ENCODE data around the gene LCN6. TPM values are rescaled to one million over a fixed set of nuclear protein-coding genes. Genes with fewer than 3 reads are reported as not detected.
A peak's percentile ranks its signal among the peaks of the same experiment; 100 is the strongest.
"Not testable (repeated sequence)": the region's sequence is repeated elsewhere in the genome, so short reads cannot be mapped to it uniquely, and the experiment has no call there.

The LCN6 gene
- total RNA-seq, 2 experiments from 2014 or later = not detected

DNA sequence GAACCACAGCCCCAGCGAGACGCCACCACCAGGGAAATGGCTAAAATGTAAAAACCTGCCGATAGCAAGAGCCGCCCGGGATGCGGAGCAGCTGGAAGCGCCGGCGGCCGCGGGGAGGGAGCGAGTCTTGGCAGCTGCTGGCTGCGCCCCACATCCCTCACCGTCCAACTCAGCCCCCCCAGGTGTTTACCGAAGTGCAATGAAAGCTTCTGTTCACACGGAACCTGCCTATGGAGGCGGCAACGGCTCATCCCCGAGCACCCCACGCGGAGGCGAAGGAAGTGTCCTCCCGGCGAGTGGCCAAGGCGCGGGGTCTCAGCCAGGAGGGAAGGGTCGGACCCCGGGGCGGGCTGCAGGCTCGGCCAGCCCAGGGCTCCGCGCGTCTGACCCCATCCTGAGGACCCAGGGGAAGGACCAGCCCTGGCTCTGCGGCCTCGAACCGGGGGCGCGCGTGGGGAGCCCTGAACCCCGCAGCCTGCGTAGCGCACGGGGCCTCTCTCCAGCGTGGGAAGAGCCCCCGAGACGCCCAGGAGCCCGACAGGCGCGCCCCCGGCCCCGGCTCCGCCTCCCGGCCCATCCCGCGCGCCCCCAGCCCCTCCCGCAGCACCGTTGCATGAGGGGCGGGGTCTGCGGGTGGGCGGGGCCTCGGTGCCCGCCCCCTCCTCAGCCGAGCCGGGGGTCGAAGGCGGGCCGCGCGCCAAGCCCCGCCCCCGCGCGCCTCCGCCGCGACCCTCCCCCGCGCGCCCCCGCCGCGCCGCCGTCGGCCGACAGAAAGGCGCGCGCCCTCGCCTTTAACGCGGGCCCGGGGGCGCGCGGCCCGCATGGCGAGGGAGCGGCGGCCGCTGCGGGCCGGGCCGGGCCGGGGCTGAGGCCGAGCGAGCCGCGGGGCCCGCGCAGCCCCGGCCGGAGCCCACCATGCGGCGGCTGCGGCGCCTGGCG lies 36.3 kb downstream of the LCN6 start, which contains the start of gene DIPK1B:
DIPK1B (plus strand) TSS at position 822 of the 939 bp plus-strand sequence; CDS start at position 916, 94 bp downstream.
- peak within 1 kb of the TSS; percentile 25 for H3K4me3 Mint-ChIP-seq
- POLR2A ChIA-PET = no interaction called here

DNA sequence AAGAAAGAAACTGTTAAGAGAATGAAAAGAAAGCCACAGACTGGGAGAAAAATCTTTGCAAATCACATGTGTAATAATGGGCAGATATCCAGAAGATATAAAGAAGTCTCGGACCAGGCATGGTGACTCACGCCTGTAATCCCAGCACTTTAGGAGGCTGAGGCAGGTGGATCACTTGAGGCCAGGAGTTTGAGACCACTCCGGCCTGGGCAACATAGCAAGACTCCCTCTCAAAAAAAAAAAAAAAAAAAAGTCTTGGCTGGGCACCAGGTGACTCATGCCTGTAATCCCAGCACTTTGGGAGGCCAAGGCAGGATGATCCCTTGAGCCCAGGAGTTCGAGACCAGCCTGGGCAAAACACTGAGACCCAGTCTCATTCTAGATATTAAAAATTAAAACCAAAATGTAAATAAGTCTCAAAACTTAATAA lies 37.1 kb downstream of the LCN6 start:
- H3K27ac Mint-ChIP-seq; DNase-seq; H3K9me3 Mint-ChIP-seq; H3K4me3 Mint-ChIP-seq; POLR2A ChIA-PET; H3K4me1 Mint-ChIP-seq; H3K36me3 Mint-ChIP-seq (ENCODE audit: low read depth): not testable (repeated sequence)
- peaks cover 26% of the 10 kb centered on the region for H3K27me3 Mint-ChIP-seq
- CTCF ChIA-PET = interaction anchor here (0.7 kb wide), 1 partner anchor 82 kb away, joined by 3 read pairs; no protein-coding TSS in a partner anchor

More for the DNA sequence above, 36.3 kb downstream of the LCN6 start, which contains the start of gene DIPK1B:
- Mint-ChIP-seq H3K36me3 (ENCODE audit: low read depth) (no peaks in the 10 kb centered on the region), H3K27ac (no peak within 1 kb of the TSS), H3K4me1 (peaks cover 3% of the 10 kb centered on the region), H3K27me3 (peaks cover 26% of the 10 kb centered on the region), H3K9me3 (no peaks in the 10 kb centered on the region)
- no peak for DNase-seq
- CTCF ChIA-PET = interaction anchor here (0.6 kb wide), 1 partner anchor 13 kb away, joined by 4 read pairs; no protein-coding TSS in a partner anchor

DNA sequence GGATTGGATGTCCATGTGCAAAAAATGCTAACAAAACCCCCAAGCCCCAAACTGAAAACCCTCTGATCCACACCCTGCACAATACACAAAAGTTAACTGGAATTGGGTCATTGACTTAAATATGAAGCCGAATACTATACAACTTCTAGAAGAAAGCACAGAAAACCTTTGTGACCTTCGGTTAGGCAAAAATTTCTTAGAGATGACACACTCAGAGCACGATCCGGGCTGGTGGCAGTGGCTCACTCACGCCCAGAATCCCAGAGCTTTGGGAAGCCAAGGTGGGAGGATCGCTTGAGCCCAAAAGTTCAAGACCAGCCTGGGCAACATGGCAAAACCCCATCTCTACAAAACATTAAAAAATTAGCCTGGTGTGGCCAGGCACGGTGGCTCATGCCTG lies 37.8 kb downstream of the LCN6 start:
- ChIA-PET CTCF (interaction anchor here (0.7 kb wide), 1 partner anchor 83 kb away, joined by 3 read pairs; no protein-coding TSS in a partner anchor), POLR2A (no interaction called here)
- peaks cover 24% of the 10 kb centered on the region for H3K27me3 Mint-ChIP-seq
- no peaks in the 10 kb centered on the region for H3K36me3 Mint-ChIP-seq (ENCODE audit: low read depth)
- no peak overlapping the region for H3K27ac Mint-ChIP-seq
- DNase-seq = no peak
- no peaks in the 10 kb centered on the region for H3K9me3 Mint-ChIP-seq
- peaks cover 3% of the 10 kb centered on the region for H3K4me1 Mint-ChIP-seq
- H3K4me3 Mint-ChIP-seq = no peak overlapping the region

DNA sequence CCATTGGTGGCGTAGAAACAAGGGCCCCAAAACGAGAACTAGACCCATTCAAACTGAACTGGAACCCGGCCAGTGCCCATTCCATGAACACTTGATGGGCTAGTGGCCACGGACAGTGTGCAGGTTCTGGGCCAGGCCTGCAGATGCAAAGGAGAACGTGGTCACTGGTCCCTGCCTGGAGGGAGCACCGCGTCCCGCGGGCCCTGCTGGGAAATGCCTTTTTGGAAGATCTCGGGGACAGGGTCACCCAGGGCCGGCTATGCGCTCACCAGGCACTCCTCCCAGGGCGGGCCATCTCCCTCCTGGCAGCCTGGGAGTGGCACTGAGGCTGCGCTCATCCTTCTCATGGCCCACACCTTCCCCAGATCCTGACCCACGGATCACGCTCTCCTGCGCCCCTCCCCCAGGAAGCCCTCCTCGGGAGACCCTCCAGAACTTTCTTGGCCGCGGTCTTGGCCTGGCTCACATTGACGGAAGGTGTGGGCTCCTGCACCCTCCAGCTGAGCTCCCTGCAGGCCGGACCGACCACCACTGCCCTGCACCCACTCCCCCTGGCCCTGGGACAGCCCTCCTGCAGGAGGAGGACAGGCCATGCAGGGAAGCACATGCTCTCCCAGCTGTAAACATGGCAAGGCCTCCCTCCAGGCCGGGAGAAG lies 38.7 kb downstream of the LCN6 start:
- DNase-seq = no peak
- POLR2A ChIA-PET = no interaction called here
- Mint-ChIP-seq H3K9me3 (no peaks in the 10 kb centered on the region), H3K27ac (no peak overlapping the region), H3K4me3 (no peak overlapping the region), H3K36me3 (ENCODE audit: low read depth) (no peaks in the 10 kb centered on the region), H3K4me1 (peaks cover 3% of the 10 kb centered on the region), H3K27me3 (peaks cover 29% of the 10 kb centered on the region)
- CTCF ChIA-PET = no interaction called here

DNA sequence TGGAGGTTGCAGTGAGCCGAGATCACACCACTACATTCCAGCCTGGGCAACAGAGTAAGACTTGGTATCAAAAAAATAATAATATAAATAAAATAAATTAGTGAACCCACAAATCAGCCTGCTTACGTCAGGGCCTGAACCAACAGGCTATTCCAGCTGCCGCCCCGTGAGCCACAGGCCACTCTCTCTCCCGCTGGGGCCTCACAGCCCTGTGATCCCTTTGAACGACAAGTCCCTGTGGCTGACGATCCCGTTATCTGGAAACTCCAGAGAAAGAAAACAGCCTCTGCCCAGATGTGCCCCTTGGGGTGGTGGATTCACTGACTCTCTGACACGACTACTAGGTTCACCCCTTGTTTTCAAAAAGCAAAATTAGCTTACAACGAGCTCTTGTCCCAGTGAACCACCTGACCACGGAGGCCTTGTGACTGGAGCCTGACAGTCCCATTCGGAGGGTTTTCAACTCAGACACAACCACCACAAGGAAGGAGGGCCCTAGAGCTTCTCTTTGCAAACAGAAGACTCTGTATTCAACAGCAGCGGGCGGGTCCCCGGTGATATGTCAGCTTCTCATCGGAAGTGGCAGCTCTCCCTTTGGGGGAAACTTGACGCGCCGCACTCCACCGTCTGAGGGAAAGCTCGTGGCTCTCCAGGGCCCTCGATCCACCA lies 40.3 kb downstream of the LCN6 start:
- H3K36me3 Mint-ChIP-seq (ENCODE audit: low read depth) = no peaks in the 10 kb centered on the region
- ChIA-PET CTCF (interaction anchor here (0.6 to 1.5 kb wide), 5 partner anchors 13 to 193 kb away, joined by 3 to 4 read pairs (median 3); partner anchors contain the start of gene LCN8), POLR2A (no interaction called here)
- no peak overlapping the region for H3K4me3 Mint-ChIP-seq
- DNase-seq = no peak
- peaks cover 22% of the 10 kb centered on the region for H3K27me3 Mint-ChIP-seq
- H3K4me1 Mint-ChIP-seq = peaks cover 3% of the 10 kb centered on the region
- no peak overlapping the region for H3K27ac Mint-ChIP-seq
- no peaks in the 10 kb centered on the region for H3K9me3 Mint-ChIP-seq

DNA sequence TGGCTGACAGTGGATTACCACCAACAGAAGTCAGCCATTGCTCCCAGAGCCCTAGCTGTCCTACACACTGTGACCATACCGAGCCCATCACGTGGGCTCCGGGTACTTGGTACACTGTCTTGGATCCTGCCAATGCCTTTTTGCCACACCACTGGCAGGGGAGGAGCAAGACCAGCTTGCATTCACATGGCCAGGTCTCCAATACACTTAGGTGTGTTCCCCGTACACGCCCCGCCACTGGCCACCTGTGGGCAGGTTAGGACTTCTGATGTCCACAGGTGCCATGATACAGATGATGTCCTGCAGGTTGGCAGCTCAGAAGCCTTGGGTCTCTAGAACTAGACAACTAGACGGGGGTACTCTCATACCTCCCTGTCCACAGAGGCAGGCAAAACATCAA lies 41.3 kb downstream of the LCN6 start:
- H3K4me3 Mint-ChIP-seq = no peak overlapping the region
- ChIA-PET CTCF (interaction anchor here (0.6 to 1.5 kb wide), 3 partner anchors 14 to 456 kb away, joined by 3 read pairs; no protein-coding TSS in a partner anchor), POLR2A (no interaction called here)
- H3K4me1 Mint-ChIP-seq = peaks cover 3% of the 10 kb centered on the region
- H3K27me3 Mint-ChIP-seq = peaks cover 25% of the 10 kb centered on the region
- no peak for DNase-seq
- no peaks in the 10 kb centered on the region for H3K36me3 Mint-ChIP-seq (ENCODE audit: low read depth)
- no peaks in the 10 kb centered on the region for H3K9me3 Mint-ChIP-seq
- no peak overlapping the region for H3K27ac Mint-ChIP-seq

DNA sequence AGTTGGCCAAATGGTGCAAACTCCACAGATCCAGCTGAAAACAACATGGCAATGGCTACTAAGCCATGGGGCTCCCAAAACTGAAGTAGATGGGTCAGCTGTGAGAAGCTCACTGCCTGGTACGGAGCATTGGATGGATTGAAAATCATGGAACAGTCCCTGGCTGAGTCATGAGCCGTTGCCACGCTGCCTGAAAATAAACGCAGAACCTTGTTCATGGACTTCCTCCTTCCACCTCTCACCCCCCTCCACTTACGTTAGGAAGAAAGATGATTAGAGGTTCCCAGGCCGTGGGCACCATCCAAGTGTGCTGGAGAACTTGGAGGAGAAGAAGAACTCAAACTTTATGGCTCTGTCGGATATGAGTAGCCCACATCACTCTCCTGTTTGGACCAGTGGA lies 42.8 kb downstream of the LCN6 start:
- no peak for DNase-seq
- Mint-ChIP-seq H3K36me3 (ENCODE audit: low read depth) (no peaks in the 10 kb centered on the region), H3K27me3 (peaks cover 17% of the 10 kb centered on the region), H3K4me3 (no peak overlapping the region), H3K4me1 (peaks cover 12% of the 10 kb centered on the region), H3K27ac (no peak overlapping the region), H3K9me3 (no peaks in the 10 kb centered on the region)
- ChIA-PET CTCF (no interaction called here), POLR2A (no interaction called here)

DNA sequence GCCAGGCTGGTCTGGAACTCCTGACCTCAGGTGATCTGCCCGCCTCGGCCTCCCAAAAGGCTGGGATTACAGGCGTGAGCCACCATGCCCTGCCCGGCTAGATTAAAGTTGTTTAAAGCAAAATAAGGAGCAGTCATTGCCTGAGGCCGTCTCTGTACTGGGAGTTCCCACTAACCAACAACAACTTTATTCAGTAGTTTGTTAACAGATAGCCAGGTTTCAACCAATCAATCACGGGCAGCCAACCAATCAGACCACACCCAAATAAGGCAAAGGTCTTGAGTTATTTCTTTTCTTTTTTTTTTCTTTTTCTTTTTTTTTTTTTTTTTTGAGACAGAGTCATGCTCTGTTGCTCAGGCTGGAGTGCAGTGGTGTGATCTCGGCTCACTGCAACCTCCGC lies 43.6 kb downstream of the LCN6 start:
- POLR2A ChIA-PET; H3K4me3 Mint-ChIP-seq; H3K27ac Mint-ChIP-seq; DNase-seq; CTCF ChIA-PET; H3K36me3 Mint-ChIP-seq (ENCODE audit: low read depth); H3K9me3 Mint-ChIP-seq: not testable (repeated sequence)
- Mint-ChIP-seq H3K27me3 (peaks cover 13% of the 10 kb centered on the region), H3K4me1 (peaks cover 17% of the 10 kb centered on the region)

DNA sequence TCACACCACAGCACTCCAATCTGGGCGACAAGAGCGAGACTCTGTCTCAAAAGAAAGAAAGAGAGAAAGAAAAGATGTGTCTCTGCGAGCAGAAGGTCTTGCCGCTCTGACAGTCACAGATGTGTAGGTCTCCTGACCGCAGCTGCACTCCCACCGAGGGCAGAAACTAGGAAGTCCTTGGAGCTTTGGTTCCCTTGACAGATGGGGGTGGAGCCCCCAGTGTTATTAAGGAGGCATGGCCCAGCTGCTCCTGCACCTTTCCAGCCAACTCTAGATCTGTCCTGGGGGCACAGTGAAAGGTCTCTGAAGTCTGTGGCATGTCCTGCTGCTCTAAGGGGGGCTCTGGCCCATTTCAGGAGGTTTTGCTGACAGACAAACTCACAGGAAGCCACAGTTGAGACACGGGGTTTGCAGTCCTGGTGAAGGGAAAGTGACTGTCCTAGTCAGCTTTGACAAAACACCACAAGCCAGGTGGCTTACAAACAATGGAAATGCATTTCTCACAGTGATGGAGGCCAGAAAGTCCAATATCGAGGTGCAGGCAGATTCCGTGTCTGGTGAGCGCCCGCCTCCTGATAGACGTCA lies 45.0 kb downstream of the LCN6 start:
- CTCF ChIA-PET = interaction anchor here (0.9 kb wide), 1 partner anchor 29 kb away, joined by 3 read pairs; no protein-coding TSS in a partner anchor
- Mint-ChIP-seq H3K4me3 (no peak overlapping the region), H3K27me3 (peaks cover 19% of the 10 kb centered on the region), H3K4me1 (peaks cover 17% of the 10 kb centered on the region), H3K36me3 (ENCODE audit: low read depth) (no peaks in the 10 kb centered on the region), H3K27ac (no peak overlapping the region), H3K9me3 (no peaks in the 10 kb centered on the region)
- POLR2A ChIA-PET = no interaction called here
- DNase-seq = no peak

DNA sequence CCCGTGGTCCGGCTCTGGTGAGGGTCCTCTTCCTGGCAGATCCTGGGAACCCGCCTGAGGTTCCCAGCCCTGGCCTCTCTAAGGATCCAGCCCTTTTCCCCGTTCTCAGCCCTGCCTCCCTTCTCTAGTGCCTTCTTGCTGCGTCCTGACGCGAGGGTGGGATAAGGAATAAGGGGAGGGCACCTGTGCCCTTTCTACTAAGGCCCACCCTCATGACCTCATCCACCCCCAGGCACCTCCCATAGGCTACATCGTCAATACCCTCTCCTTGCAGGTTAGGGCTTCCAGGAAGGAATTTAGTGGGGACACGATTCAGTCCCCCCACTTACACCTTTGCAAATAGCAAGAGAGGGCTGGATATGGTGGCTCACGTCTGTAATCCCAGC lies 46.7 kb downstream of the LCN6 start:
- DNase-seq = no peak
- H3K27me3 Mint-ChIP-seq = peaks cover 23% of the 10 kb centered on the region
- H3K4me1 Mint-ChIP-seq = peaks cover 20% of the 10 kb centered on the region
- H3K27ac Mint-ChIP-seq = peak overlapping the region; percentile 77
- H3K36me3 Mint-ChIP-seq (ENCODE audit: low read depth) = no peaks in the 10 kb centered on the region
- POLR2A ChIA-PET = interaction anchor here (0.5 to 0.6 kb wide), 2 partner anchors 222 to 585 kb away, joined by 3 read pairs; no protein-coding TSS in a partner anchor
- peak overlapping the region; percentile 49 for H3K4me3 Mint-ChIP-seq
- CTCF ChIA-PET = interaction anchor here (0.9 kb wide), 1 partner anchor 19 kb away, joined by 3 read pairs; no protein-coding TSS in a partner anchor
- no peaks in the 10 kb centered on the region for H3K9me3 Mint-ChIP-seq

DNA sequence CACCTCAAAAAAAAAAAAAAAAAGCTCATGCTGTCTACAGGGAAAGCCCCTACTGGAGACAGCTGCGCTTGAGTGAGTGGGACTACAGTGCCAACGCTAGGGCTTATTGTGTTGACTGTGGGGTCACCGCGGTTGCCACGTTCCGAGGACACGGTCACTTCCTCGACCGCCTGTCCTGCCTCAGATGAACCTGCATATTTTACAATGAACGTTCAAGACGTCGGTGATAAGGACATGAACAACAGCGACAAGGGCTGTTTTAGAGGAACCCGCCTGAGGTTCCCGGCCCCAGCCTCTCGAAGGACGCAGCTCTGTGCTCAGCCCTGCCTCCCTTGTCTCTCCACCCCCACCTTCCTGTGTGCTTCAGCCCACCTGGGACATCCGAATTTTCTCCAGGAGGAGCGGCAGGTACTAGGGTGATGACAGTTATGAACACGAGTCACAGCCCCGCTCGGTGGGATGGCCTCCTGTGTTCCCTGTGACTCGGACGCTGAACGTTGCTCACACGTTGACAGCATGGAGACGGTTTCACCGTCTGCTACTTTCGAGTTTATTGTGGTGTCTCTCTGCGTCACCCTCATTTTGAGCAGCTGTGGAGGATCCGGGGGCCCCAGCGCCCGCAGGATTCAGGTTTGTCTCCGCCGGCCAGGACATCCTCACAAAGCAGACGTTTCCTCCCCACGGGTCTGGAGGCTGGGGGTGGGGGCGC lies 47.2 kb downstream of the LCN6 start:
- peak overlapping the region; percentile 49 for H3K4me3 Mint-ChIP-seq
- no peaks in the 10 kb centered on the region for H3K9me3 Mint-ChIP-seq
- POLR2A ChIA-PET = interaction anchor here (0.5 to 1.3 kb wide), 4 partner anchors 27 to 586 kb away, joined by 3 to 5 read pairs (median 3); no protein-coding TSS in a partner anchor
- H3K27ac Mint-ChIP-seq = peak overlapping the region; percentile 77
- H3K27me3 Mint-ChIP-seq = peaks cover 23% of the 10 kb centered on the region
- no peaks in the 10 kb centered on the region for H3K36me3 Mint-ChIP-seq (ENCODE audit: low read depth)
- DNase-seq = peak; percentile 63
- peaks cover 20% of the 10 kb centered on the region for H3K4me1 Mint-ChIP-seq
- CTCF ChIA-PET = interaction anchor here (0.6 to 1.3 kb wide), 8 partner anchors 12 to 256 kb away, joined by 3 to 4 read pairs (median 4); no protein-coding TSS in a partner anchor
